OCI-LY1 (cell line): ENCODE data around the gene CLIC1.

Experiments used
- EZH2 ChIP-seq: fragments of 200-600 bp; sonication (generic), shearing (Covaris generic); IDR thresholded peaks from 2 replicates; pipeline ENCODE4 v1.8.0; 2017; ENCODE audit warnings: borderline replicate concordance, mixed run types, mild to moderate bottlenecking, antibody characterized with exemption, low read length, moderate library complexity, mixed read lengths
- TF ChIP-seq, protein P1 (sequence below): fragments of 200-600 bp; sonication (generic), shearing (Covaris generic); IDR thresholded peaks from 2 replicates; pipeline ENCODE4 v1.5.1; 2017; ENCODE audit warnings: mild to moderate bottlenecking, antibody characterized with exemption, low read length, moderate library complexity, mixed read lengths

- TF ChIP-seq, protein P1, sequence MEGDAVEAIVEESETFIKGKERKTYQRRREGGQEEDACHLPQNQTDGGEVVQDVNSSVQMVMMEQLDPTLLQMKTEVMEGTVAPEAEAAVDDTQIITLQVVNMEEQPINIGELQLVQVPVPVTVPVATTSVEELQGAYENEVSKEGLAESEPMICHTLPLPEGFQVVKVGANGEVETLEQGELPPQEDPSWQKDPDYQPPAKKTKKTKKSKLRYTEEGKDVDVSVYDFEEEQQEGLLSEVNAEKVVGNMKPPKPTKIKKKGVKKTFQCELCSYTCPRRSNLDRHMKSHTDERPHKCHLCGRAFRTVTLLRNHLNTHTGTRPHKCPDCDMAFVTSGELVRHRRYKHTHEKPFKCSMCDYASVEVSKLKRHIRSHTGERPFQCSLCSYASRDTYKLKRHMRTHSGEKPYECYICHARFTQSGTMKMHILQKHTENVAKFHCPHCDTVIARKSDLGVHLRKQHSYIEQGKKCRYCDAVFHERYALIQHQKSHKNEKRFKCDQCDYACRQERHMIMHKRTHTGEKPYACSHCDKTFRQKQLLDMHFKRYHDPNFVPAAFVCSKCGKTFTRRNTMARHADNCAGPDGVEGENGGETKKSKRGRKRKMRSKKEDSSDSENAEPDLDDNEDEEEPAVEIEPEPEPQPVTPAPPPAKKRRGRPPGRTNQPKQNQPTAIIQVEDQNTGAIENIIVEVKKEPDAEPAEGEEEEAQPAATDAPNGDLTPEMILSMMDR: peak; percentile 96
- no peak for TF ChIP-seq EZH2
Measured at GRCh38 chr6:31769684-31770371, 33.5 kb upstream of the CLIC1 start.
